ENCODE measurements around the gene UBE2F.

DNA sequence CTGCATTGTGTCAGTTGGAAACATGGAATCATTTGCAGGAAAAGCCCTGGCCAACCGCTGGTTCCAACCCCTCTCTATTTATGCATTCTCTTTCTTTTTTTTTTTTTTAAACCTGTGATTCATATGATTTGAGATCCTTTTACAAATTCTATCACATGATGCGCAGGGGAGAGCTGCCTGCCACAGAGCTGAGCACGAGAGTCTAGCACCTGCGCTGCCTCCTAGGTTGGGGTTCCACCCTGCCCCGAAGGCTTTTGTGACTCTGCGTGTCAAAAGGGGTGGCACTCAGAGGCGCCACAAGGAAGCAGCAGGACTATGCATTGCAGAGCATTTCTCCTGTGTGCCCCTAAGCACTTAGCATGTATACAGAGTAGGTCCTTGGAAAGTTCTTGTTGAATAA, 116.0 kb downstream of the UBE2F start:
- TF ChIP-seq CEBPG (CRISPR knock-in tag; IDR thresholded peaks at IDR 0.05) = no peak
- TF ChIP-seq, protein P1, sequence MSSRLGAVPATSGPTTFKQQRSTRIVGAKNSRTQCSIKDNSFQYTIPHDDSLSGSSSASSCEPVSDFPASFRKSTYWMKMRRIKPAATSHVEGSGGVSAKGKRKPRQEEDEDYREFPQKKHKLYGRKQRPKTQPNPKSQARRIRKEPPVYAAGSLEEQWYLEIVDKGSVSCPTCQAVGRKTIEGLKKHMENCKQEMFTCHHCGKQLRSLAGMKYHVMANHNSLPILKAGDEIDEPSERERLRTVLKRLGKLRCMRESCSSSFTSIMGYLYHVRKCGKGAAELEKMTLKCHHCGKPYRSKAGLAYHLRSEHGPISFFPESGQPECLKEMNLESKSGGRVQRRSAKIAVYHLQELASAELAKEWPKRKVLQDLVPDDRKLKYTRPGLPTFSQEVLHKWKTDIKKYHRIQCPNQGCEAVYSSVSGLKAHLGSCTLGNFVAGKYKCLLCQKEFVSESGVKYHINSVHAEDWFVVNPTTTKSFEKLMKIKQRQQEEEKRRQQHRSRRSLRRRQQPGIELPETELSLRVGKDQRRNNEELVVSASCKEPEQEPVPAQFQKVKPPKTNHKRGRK (CRISPR knock-in tag; IDR thresholded peaks at IDR 0.05) = no peak
- no peak for TF ChIP-seq TCF12 (IDR thresholded peaks at IDR 0.05)
- no peak for TF ChIP-seq TCF12 (CRISPR knock-in tag; IDR thresholded peaks at IDR 0.05)
- no peak for TF ChIP-seq HNRNPL (IDR thresholded peaks at IDR 0.05; ENCODE audit: low read depth, low read length)
- no peak for TF ChIP-seq ZNF331 (CRISPR knock-in tag; IDR thresholded peaks at IDR 0.05)
- no peak for TF ChIP-seq CHD2 (IDR thresholded peaks at IDR 0.05; ENCODE audit: low read depth, low read length)
- TF ChIP-seq CTCF (CRISPR knock-in tag; IDR thresholded peaks at IDR 0.05) = no peak
- TF ChIP-seq CSRNP2 (CRISPR knock-in tag; conservative IDR thresholded peaks at IDR 0.05; ENCODE audit: low read depth) = no peak
- TF ChIP-seq EZH2 (conservative IDR thresholded peaks at IDR 0.05; ENCODE audit: low read depth, low read length) = no peak
- no peak for TF ChIP-seq PCBP2 (optimal IDR thresholded peaks at IDR 0.05; ENCODE audit: low read depth, low read length, poor library complexity, severe bottlenecking)
- TF ChIP-seq ZNF431 (CRISPR knock-in tag; IDR thresholded peaks at IDR 0.05; ENCODE audit: borderline replicate concordance, low read depth) = no peak
- TF ChIP-seq, protein P2, sequence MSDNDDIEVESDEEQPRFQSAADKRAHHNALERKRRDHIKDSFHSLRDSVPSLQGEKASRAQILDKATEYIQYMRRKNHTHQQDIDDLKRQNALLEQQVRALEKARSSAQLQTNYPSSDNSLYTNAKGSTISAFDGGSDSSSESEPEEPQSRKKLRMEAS (IDR thresholded peaks at IDR 0.05) = no peak
- TF ChIP-seq ELF1 (CRISPR knock-in tag; IDR thresholded peaks at IDR 0.05) = no peak
- TF ChIP-seq ARID3A (IDR thresholded peaks at IDR 0.05; ENCODE audit: low read depth, low read length) = no peak
